ENCODE measurements around the gene CHAT.

GRCh38 chr10:49612513-49613164, 1.2 kb upstream of the CHAT start:
- TF ChIP-seq POLR2A (IDR thresholded peaks at IDR 0.05) (no peak), CTCF (IDR thresholded peaks at IDR 0.05) (no peak)
